Ectodermal cell (in vitro differentiated cells): Measurements from ENCODE around the gene GAGE13.
"Not testable (repeated sequence)": the region's sequence is repeated elsewhere in the genome, so short reads cannot be mapped to it uniquely, and the experiment has no call there.

Experiments
- H3K27ac ChIP-seq: 2 replicates; pipeline ENCODE4 v1.7.0; 2013; ENCODE audit warnings: mild to moderate bottlenecking, low read depth, low read length; ENCODE audit not compliant: insufficient read depth, poor library complexity, severe bottlenecking
- H3K27me3 ChIP-seq: 2 replicates; pipeline ENCODE4 v1.7.0; 2013; ENCODE audit warnings: mild to moderate bottlenecking, low read length; ENCODE audit not compliant: insufficient read depth, control insufficient read depth, poor library complexity, severe bottlenecking
- H3K36me3 ChIP-seq: one replicate; pipeline ENCODE4 v1.7.0; 2013; ENCODE audit warnings: low read length; ENCODE audit not compliant: control insufficient read depth, insufficient read depth
- H3K4me1 ChIP-seq: one replicate; pipeline ENCODE4 v1.7.0; 2013; ENCODE audit warnings: low read length; ENCODE audit not compliant: control insufficient read depth, insufficient read depth
- H3K4me3 ChIP-seq: 2 replicates; pipeline ENCODE4 v1.7.0; 2013; ENCODE audit warnings: low read depth, low read length, control low read depth; ENCODE audit not compliant: insufficient read depth
- H3K9me3 ChIP-seq: 2 replicates; pipeline ENCODE4 v1.7.0; 2013; ENCODE audit warnings: mild to moderate bottlenecking, low read length, moderate library complexity; ENCODE audit not compliant: control insufficient read depth
- WGBS, 2 experiments: methylation state at CpG; one replicate each; pipeline ENCODE4 v1.1.7; 2013; ENCODE audit warnings: missing lambda C conversion rate in 2 of 2; 5-methylcytosine and 5-hydroxymethylcytosine counted together

Gene GAGE13

DNA sequence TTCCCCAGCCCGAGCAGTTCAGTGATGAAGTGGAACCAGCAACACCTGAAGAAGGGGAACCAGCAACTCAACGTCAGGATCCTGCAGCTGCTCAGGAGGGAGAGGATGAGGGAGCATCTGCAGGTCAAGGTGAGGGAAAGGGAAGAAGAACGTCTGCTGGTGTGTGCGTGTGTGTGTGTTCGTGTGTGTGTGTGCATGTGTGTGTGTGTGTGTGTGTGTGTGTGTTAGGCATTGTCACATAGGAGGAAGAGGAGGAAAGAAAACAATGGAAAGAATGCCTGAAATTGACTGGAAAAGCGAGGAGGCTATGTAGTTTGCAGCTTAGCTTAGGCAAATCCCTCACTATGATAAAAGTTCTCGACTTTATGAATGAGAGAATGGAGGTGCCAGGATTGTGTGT lies 7.6 kb upstream of the GAGE13 start:
- H3K4me1 ChIP-seq, H3K27me3 ChIP-seq, H3K9me3 ChIP-seq, H3K36me3 ChIP-seq, H3K27ac ChIP-seq, H3K4me3 ChIP-seq: not testable (repeated sequence)
- WGBS, 2 experiments, result 100% methylated on average over 2 to 3 of the region's 7 CpGs

DNA sequence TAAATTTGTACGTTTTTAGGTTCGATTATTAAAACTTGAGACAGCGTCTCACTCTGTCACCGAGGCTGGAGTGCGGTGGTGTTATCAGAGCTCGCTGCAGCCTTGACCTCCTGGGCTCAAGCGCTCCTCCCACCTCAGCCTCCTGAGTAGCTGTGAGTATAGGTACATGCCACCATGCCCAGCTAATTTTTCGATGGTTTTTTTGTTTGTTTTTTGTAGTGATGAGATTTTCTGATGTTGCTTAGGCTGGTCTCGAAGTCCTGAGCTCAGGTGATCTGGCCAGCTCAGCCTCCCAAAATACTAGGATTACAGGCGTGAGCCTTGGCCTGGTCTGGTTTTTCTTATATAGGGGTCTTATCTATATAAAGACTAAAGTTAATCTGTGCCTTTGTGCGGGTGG lies 961 bp upstream of the GAGE13 start:
- WGBS, 2 experiments, result no CpG with 5 or more reads among the region's 11 CpGs
- not testable (repeated sequence) for H3K4me1 ChIP-seq, H3K4me3 ChIP-seq, H3K27ac ChIP-seq, H3K27me3 ChIP-seq, H3K9me3 ChIP-seq, H3K36me3 ChIP-seq

DNA sequence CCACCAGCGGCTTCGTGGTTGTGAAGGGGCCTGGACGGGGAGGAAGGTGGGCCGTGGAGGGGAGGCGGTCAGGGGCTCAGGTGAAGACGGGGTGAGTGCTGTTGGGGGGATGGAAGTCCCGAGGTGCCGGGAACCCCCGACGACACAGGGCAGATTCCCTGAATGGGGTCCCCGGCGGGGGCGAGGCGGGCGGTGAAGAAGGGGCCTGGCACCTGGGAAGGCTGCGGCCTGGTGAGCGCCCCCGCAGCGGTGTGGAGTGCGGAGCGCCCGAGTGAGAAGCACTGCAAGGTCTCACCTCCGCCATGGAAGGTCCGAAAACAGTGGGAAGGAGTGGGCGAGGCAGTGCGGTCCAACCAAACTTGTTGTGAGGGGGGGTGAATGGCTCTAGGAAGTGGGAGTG lies 459 bp downstream of the GAGE13 start:
- not testable (repeated sequence) for H3K36me3 ChIP-seq, H3K9me3 ChIP-seq, H3K4me1 ChIP-seq, H3K4me3 ChIP-seq, H3K27ac ChIP-seq, H3K27me3 ChIP-seq
- 96 to 100% methylated on average over 13 to 16 of the region's 26 CpGs for WGBS, 2 experiments

DNA sequence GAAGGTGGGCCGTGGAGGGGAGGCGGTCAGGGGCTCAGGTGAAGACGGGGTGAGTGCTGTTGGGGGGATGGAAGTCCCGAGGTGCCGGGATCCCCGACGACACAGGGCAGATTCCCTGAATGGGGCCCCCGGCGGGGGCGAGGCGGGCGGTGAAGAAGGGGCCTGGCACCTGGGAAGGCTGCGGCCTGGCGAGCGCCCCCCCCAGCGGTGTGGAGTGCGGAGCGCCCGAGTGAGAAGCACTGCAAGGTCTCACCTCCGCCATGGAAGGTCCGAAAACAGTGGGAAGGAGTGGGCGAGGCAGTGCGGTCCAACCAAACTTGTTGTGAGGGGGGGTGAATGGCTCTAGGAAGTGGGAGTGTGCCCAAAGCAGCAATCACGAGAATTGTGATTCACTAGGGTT lies 10.1 kb downstream of the GAGE13 start:
- 94 to 100% methylated on average over 3 to 7 of the region's 24 CpGs for WGBS, 2 experiments
- H3K27ac ChIP-seq, result not testable (repeated sequence)

DNA sequence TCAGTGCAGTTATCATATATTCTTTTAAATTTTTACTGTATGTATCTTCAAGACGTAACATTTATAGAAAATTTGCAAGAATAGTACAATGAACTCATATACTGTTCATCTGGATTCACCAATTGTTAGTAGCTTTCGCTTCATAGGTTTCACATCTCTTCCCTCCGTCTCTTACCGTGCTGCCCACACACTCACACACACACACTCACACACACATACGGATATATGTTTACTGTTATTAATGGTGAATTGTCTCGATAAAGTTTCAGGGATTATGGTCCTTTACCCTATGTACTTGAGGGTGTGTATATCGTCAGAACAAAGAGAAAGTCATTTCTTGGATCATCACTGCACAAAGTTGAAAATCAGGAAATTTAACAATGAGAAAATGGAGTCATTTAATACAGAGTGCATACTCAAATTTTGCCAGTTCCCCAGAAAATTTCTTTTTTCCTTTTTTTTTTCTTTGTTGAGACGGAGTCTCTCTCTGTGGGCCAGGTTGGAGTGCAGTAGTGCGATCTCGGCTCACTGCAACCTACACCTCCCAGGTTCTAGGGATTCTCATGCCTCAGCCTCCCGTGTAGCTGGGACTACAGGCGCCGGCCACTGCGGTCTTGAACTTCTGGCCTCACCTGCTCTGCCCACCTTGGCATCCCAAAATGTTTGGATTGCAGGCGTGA lies 13.3 kb downstream of the GAGE13 start:
- WGBS, 2 experiments, result 94 to 100% methylated on average over 1 to 3 of the region's 15 CpGs
- not testable (repeated sequence) for H3K9me3 ChIP-seq, H3K4me3 ChIP-seq, H3K4me1 ChIP-seq, H3K36me3 ChIP-seq, H3K27ac ChIP-seq, H3K27me3 ChIP-seq

More for the DNA sequence above, 10.1 kb downstream of the GAGE13 start:
- not testable (repeated sequence) for H3K4me3 ChIP-seq, H3K36me3 ChIP-seq, H3K9me3 ChIP-seq, H3K27me3 ChIP-seq, H3K4me1 ChIP-seq

DNA sequence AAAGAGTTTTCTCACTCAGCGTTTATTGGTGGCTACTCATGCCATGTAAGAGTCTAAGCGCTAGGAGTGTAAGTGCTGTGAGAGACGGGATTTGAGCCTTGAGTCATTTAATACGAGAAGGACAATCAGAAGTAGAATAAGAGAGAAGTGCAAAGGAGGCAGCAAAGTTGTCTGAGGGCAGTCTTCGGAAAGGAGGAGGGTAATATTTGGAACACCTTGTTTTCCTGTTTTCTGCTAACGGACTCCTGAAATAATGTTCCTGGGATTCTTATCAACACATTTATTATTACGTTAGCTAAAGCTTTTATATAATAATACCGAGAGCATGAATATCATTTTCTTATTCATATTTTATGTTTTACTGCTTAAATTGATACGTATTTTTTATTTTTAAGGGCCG lies 14.0 kb downstream of the GAGE13 start:
- not testable (repeated sequence) for H3K4me3 ChIP-seq, H3K4me1 ChIP-seq, H3K9me3 ChIP-seq, H3K27ac ChIP-seq, H3K27me3 ChIP-seq, H3K36me3 ChIP-seq
- 82 to 92% methylated on average over 1 to 2 of the region's 10 CpGs for WGBS, 2 experiments

DNA sequence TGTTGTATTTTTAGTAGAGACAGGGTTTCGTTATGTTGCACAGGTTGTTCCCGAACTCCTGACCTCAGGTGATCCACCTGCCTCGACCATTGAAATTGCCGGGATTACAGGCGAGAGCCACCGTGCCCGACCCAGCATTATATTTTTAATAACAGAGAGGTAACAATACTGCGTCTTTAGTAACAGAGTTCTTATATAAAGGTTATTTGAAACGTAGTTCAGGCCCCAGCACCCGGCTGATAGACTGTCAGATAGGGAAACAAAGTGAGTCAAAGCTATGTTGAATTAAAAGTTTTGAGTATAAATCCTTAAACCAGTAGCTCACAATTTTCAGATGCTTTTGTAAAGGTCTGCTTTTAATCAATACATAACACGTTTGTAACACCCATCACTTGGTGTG lies 14.8 kb downstream of the GAGE13 start:
- 85 to 89% methylated on average over 3 to 5 of the region's 11 CpGs for WGBS, 2 experiments
- H3K27me3 ChIP-seq, H3K4me1 ChIP-seq, H3K4me3 ChIP-seq, H3K36me3 ChIP-seq, H3K27ac ChIP-seq, H3K9me3 ChIP-seq: not testable (repeated sequence)
